ENCODE data around the gene ZC2HC1B.

ZC2HC1B gene

DNA sequence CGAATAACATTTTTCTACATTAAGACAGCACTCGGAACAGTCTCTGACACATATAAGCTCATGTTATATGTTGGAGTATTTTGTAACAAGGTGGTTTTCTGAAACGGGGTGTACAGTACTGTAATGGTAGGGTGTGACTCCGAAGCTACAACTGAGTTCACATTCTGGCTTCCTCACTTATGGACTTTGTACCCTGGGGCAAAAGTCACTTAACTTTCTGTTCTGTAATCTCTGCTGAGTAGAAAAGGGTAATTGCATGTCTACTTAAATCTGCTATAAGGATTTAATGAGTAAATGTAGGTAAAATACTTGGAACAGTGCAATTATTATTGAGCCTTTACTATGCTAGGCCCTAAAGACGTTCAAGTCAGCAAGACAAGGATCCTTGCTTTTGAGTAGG, 25.9 kb upstream of the ZC2HC1B start:
- DNase-seq (ENCODE audit: low read depth) = no peak
- no peak overlapping the region for H3K4me3 ChIP-seq (ENCODE audit: low read depth, low read length)
- TF ChIP-seq, protein P1, sequence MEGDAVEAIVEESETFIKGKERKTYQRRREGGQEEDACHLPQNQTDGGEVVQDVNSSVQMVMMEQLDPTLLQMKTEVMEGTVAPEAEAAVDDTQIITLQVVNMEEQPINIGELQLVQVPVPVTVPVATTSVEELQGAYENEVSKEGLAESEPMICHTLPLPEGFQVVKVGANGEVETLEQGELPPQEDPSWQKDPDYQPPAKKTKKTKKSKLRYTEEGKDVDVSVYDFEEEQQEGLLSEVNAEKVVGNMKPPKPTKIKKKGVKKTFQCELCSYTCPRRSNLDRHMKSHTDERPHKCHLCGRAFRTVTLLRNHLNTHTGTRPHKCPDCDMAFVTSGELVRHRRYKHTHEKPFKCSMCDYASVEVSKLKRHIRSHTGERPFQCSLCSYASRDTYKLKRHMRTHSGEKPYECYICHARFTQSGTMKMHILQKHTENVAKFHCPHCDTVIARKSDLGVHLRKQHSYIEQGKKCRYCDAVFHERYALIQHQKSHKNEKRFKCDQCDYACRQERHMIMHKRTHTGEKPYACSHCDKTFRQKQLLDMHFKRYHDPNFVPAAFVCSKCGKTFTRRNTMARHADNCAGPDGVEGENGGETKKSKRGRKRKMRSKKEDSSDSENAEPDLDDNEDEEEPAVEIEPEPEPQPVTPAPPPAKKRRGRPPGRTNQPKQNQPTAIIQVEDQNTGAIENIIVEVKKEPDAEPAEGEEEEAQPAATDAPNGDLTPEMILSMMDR (IDR thresholded peaks at IDR 0.05; ENCODE audit: insufficient read depth, low read depth, low read length, missing control alignments) = no peak

DNA sequence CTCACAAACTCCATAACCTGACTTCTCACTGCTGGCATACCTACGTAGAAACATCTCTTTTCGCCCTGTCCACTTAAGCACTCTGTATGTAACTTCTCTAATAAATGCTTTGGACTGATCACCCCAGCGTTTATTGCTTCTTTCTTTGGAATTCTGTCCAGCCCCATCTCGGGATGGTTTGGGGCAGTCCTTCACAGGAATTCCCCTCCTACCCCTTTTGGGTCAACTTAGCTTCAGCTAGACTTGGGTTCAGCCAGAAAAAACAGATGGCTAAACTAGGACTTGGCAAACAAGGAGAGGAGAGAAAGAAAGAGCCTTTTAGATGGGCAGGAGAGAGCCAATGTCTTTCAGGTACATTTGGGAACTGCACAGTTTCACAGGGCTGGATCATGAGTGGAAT, 25.1 kb upstream of the ZC2HC1B start:
- H3K4me3 ChIP-seq (ENCODE audit: low read depth, low read length) = no peak overlapping the region
- DNase-seq (ENCODE audit: low read depth) = no peak
- TF ChIP-seq, protein P1 (IDR thresholded peaks at IDR 0.05; ENCODE audit: insufficient read depth, low read depth, low read length, missing control alignments) = no peak

DNA sequence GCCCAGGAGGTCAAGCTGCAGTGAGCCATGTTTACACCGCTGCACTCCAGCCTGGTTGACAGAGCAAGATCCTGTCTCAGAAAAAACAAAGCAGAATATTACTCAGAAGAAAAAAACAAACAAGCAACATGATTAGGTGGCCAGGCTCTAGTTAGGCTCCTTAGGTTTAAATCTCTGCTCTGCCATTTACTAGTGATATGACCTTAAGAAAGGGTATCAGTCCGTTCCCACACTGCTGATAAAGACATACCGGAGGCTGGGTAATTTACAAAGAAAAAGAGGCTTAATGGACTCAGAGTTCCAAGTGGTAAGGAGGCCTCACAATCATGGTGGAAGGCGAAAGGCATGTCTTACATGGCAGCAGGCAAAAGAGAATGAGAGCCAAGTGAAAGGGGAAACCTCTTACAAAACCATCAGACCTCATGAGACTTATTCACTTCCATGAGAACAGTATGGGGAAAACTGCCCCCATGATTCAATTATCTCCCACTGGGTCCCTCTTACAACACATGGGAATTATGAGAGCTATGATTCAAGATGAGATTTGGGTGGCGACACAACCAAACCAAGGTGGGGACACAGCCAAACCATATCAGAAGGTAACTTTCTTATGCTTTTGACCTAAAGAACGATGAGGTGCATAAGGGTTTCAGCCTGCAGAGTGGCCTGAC, 23.5 kb upstream of the ZC2HC1B start:
- H3K4me3 ChIP-seq (ENCODE audit: low read depth, low read length) = no peak overlapping the region
- no peak for DNase-seq (ENCODE audit: low read depth)
- TF ChIP-seq, protein P1 (IDR thresholded peaks at IDR 0.05; ENCODE audit: insufficient read depth, low read depth, low read length, missing control alignments) = no peak

DNA sequence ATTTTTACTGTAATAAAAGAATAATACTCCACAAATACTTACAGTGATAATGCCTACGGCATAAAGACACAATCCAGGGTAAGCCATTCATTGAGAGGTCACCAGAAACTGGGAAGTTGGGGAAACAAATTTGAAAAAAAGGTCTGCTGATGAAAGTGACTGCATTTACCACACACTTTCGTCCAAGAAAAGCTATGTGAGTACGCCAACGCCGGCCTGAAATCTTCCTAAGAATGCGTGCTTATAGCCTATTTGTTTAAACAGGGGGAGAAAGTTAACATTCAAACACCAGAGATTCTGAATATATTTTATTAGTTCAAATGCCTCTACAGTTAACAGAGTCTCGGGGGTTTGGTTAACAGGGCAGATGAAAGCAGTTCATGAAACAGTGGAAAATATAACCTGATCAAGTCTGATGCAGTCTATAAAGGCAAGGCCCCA, 21.8 kb upstream of the ZC2HC1B start:
- TF ChIP-seq, protein P1 (IDR thresholded peaks at IDR 0.05; ENCODE audit: insufficient read depth, low read depth, low read length, missing control alignments) = no peak
- H3K4me3 ChIP-seq (ENCODE audit: low read depth, low read length) = peak overlapping the region; percentile 88
- DNase-seq (ENCODE audit: low read depth) = no peak

DNA sequence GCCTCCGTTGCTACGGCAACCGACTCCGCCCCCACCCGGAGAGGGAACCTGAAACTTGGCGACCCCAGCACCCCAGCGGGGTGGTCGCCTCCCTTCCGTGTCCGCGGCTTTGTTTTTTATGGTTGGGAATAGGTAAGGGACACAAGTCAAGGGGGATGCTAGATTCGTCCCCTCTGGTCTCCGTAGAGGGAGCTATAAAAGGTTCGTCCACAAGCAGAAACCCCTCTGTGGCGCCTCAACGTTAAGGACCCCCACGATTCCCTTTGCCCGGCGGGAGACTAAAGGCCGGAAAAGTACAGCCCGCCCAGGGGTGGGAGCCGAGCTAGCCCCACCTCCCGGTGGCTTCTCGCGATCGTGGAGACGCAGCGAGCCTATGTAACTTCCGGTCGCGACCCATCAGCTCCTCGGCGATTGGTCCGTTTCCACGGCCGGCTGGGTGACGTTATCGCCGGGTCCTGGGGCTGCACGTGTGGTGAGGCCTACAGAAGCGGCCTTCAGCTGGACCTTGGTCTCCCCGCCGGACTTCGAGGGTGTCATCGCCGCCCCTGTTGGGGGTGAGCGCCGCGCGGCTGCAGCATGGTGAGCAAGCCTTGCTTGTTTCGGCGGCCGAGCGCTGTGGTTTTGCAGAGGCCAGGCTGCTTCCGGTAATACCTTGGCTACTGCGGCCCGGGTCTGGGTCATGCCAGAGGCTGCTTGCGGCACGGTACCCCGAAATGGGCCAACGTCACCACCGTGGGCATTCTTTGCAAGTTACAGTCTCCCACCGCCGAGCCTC, 21.2 kb upstream of the ZC2HC1B start, which contains the start of gene LTV1:
Gene LTV1 (plus strand): TSS at position 437 of the 775 bp plus-strand sequence. CDS start 140 bp downstream, at position 577.
- H3K4me3 ChIP-seq (ENCODE audit: low read depth, low read length) = peak within 1 kb of the TSS; percentile 88
- peak; percentile 96 for DNase-seq (ENCODE audit: low read depth)
- TF ChIP-seq, protein P1 (IDR thresholded peaks at IDR 0.05; ENCODE audit: insufficient read depth, low read depth, low read length, missing control alignments) = no peak

DNA sequence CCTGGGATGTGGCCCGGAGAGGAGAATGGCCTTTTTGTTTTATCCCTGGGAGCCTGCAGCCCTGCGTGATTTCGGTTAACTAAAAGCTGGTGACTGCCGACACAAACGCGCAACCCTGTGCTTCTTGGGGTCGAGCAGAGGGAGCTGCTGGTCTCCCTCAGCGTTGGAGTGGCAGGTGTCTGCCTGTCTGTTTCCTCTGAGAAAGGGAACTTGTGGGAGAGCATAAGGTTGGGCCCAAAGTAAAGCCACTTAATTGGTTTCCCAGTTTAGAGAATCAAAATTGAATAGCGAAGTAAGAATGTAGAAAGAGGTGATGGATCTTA, 20.6 kb upstream of the ZC2HC1B start:
- H3K4me3 ChIP-seq (ENCODE audit: low read depth, low read length) = peak overlapping the region; percentile 88
- no peak for DNase-seq (ENCODE audit: low read depth)
- TF ChIP-seq, protein P1 (IDR thresholded peaks at IDR 0.05; ENCODE audit: insufficient read depth, low read depth, low read length, missing control alignments) = no peak

Data from GM12865 (cell line).